GM12878 (cell line): Measurements from ENCODE around the gene BARD1. TPM values are rescaled to one million over a fixed set of nuclear protein-coding genes. Genes with fewer than 3 reads are reported as not detected.

Experiments used
- ATAC-seq: fragments of 200-7000 bp; cut with Tn5 transposase; 3 replicates; pipeline ENCODE4 v1.9.1; 2020; ENCODE audit warnings: mild to moderate bottlenecking, moderate library complexity
- BruUV-seq: library from RNA; stranded (reverse); fragments of 400-500 nt; replicated peaks from 2 replicates; lab custom pipeline; 2021; lab: Mats Ljungman, UMichigan
- CTCF ChIA-PET: fragments of 300-600 bp; sonication (Branson Sonifier 250); formaldehyde crosslinking; extraction: SDS; loops from one replicate; lab custom pipeline; 2021; ENCODE audit warnings: inconsistent platforms; lab: Yijun Ruan, JAX
- POLR2A ChIA-PET: fragments of 350-600 bp; formaldehyde crosslinking; extraction: SDS; loops from one replicate; lab custom pipeline; 2021; ENCODE audit warnings: inconsistent platforms; lab: Charles Lee
- RAD21 ChIA-PET: fragments of 300-600 bp; sonication (Branson Sonifier 250); formaldehyde crosslinking; loops from one replicate; lab custom pipeline; 2023; ENCODE audit warnings: antibody characterized with exemption; ENCODE audit not compliant: unreplicated experiment; lab: Charles Lee
- SMC1A ChIA-PET: fragments of 300-600 bp; sonication (Branson Sonifier 250); formaldehyde crosslinking; loops from one replicate; lab custom pipeline; 2023; ENCODE audit not compliant: unreplicated experiment, uncharacterized antibody; lab: Charles Lee
- DNase-seq: peaks from one replicate; pipeline ENCODE4 v3.0.0-alpha.2; 2011; ENCODE audit warnings: low read depth, low spot score
- FAIRE-seq: peaks from 3 replicates; lab custom pipeline; 2011; peaks lifted over from hg19 to GRCh38; lab: Jason Lieb, UNC
- H2AFZ ChIP-seq: 2 replicates; pipeline ENCODE4 v1.6.0; 2011; ENCODE audit warnings: low read depth, low read length, control low read depth; ENCODE audit not compliant: control insufficient read depth
- H3K27ac ChIP-seq: 2 replicates; pipeline ENCODE4 v1.5.1; 2011; ENCODE audit warnings: control low read depth; ENCODE audit not compliant: control insufficient read depth, insufficient read depth
- H3K27me3 ChIP-seq, 2 experiments: replicated peaks in 1 of 2; 2 replicates each; pipeline versions ENCODE4 v1.6.0 to v1.6.1; 2011; ENCODE audit warnings: low read length in 1 of 2; ENCODE audit not compliant: control insufficient read depth in 2 of 2, insufficient read depth in 2 of 2
- H3K36me3 ChIP-seq, 2 experiments: 2 replicates each; pipeline ENCODE4 v1.5.1; 2011; ENCODE audit warnings: low read length in 1 of 2; ENCODE audit not compliant: control insufficient read depth in 2 of 2, insufficient read depth in 2 of 2
- H3K4me1 ChIP-seq: 2 replicates; pipeline ENCODE4 v1.6.1; 2011; ENCODE audit warnings: mild to moderate bottlenecking, low read length, moderate library complexity, mixed read lengths; ENCODE audit not compliant: control insufficient read depth, insufficient read depth
- H3K4me2 ChIP-seq: 2 replicates; pipeline ENCODE4 v1.6.0; 2011; ENCODE audit warnings: control low read depth; ENCODE audit not compliant: control insufficient read depth, insufficient read depth
- H3K4me3 ChIP-seq: fragments of 200-600 bp; sonication (generic); 2 replicates; pipeline ENCODE4 v1.5.1; 2016
- H3K79me2 ChIP-seq: 2 replicates; pipeline ENCODE4 v1.6.0; 2011; ENCODE audit warnings: low read length; ENCODE audit not compliant: control insufficient read depth, insufficient read depth
- H3K9ac ChIP-seq: 2 replicates; pipeline ENCODE4 v1.8.0; 2011; ENCODE audit warnings: low read length, control low read depth, mixed read lengths; ENCODE audit not compliant: control insufficient read depth, insufficient read depth
- H3K9me3 ChIP-seq: replicated peaks from 3 replicates; pipeline ENCODE4 v1.5.1; 2011; ENCODE audit warnings: mild to moderate bottlenecking, low read length; ENCODE audit not compliant: control insufficient read depth, insufficient read depth
- H4K20me1 ChIP-seq: 2 replicates; pipeline ENCODE4 v1.6.0; 2011; ENCODE audit not compliant: control insufficient read depth, insufficient read depth
- IKZF1 ChIP-seq: fragments of 450-650 bp; conservative IDR thresholded peaks from 2 replicates; pipeline ENCODE4 v1.6.1; 2017; ENCODE audit warnings: antibody characterized with exemption, mild to moderate bottlenecking
- NFXL1 ChIP-seq: fragments of 450-650 bp; IDR thresholded peaks from 2 replicates; pipeline ENCODE4 v1.6.1; 2017; ENCODE audit warnings: antibody characterized with exemption, mild to moderate bottlenecking, borderline replicate concordance
- NFYA ChIP-seq: IDR thresholded peaks from 2 replicates; pipeline ENCODE4 v1.6.1; 2011; ENCODE audit warnings: low read depth, mild to moderate bottlenecking, low read length, improper control_type of control experiment, borderline replicate concordance
- RFX5 ChIP-seq: IDR thresholded peaks from 2 replicates; pipeline ENCODE4 v1.6.1; 2011; ENCODE audit warnings: low read depth, low read length, improper control_type of control experiment
- SMARCA5 ChIP-seq: fragments of 450-650 bp; IDR thresholded peaks from 2 replicates; pipeline ENCODE4 v1.6.1; 2017; ENCODE audit warnings: mild to moderate bottlenecking
- USF2 ChIP-seq: IDR thresholded peaks from 2 replicates; pipeline ENCODE4 v1.6.1; 2011; ENCODE audit warnings: low read depth, low read length, improper control_type of control experiment, borderline replicate concordance
- in situ Hi-C: fragments of 300-500 bp; cut with MboI; formaldehyde crosslinking; loops from 9 replicates; pipeline ENCODE4 v1.14.3; 2018; ENCODE audit warnings: mixed read lengths
- intact Hi-C: fragments of 100-400 bp; cut with micrococcal nuclease; formaldehyde crosslinking; loops from one replicate; pipeline ENCODE4 v1.14.2; 2022; ENCODE audit not compliant: unreplicated experiment
- polyA plus RNA-seq, 11 experiments: library from polyadenylated mRNA; depleted of rRNA in 4 of 11; unstranded in 6 of 11; stranded (reverse) in 5 of 11; fragments of >200 nt; fragmentation: Nextera tagmentation in 4 of 11; fragmentation: Illumina TruSeq in 1 of 11; extraction: Ambion mirVana in 4 of 11; extraction: Trizol in 1 of 11; gene quantifications; 1 replicate in 1 of 11; 2 replicates in 10 of 11; pipeline versions ENCODE4 v1.2.1 to v1.2.3, GENCODE V29; 2011 to 2016; ENCODE audit warnings: inconsistent platforms in 2 of 11, missing spikeins in 2 of 11, low read depth in 1 of 11
- total RNA-seq, 4 experiments: library from RNA; depleted of rRNA in 3 of 4; stranded (reverse); fragments of >200 nt in 3 of 4; fragmentation: Illumina TruSeq in 1 of 4; extraction: Trizol in 1 of 4; gene quantifications; 2 replicates each; pipeline versions ENCODE4 v1.2.1 to v1.2.3, GENCODE V29; 2013 to 2021

BARD1 gene
- total and polyA plus RNA-seq, 10 of the 15 experiments (the other 5 are each of a cell fraction or from before 2014, with no cell fraction given) = 15.3 to 45.7 (median 31.6) TPM

DNA sequence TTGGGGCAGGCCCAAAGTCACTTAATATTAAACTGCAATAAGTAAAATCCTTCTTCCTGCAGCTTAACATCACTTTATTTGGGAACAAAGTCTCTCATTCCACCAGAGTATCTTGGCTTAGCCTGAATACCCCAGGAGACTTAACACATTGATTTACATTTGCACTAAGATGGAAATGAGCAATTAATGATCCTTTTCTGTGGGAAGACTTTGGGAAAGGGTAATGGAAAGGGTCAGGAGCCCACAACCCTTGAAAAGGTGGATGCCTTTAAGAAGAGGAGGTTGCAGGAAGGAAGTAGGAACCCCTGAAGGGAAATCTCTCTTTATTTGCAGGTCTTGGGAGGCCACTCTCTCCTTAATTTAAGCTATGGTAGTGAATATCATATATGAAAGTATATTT is 28.0 kb upstream of the BARD1 start:
- CTCF ChIA-PET = no interaction called here
- no TSS peak for BruUV-seq
- DNase-seq (no peak), ATAC-seq (no peak), FAIRE-seq (no peak)
- H3K4me2 ChIP-seq = no peak overlapping the region
- RAD21 ChIA-PET = interaction anchor here (1.2 kb wide), 1 partner anchor 10 kb away, joined by 4 read pairs; no protein-coding TSS in a partner anchor
- intact Hi-C loops (no loop called here), in situ Hi-C loops (no loop called here)
- no peaks in the 10 kb centered on the region for H4K20me1 ChIP-seq
- POLR2A ChIA-PET = no interaction called here
- no peaks in the 10 kb centered on the region for H3K27me3 ChIP-seq
- peaks cover 4% of the 10 kb centered on the region; the same call in 2 of the 3 replicates for H3K9me3 ChIP-seq
- TF ChIP-seq RFX5 = no peak
- TF ChIP-seq NFYA = no peak
- TF ChIP-seq IKZF1 = no peak
- TF ChIP-seq NFXL1 = no peak
- TF ChIP-seq SMARCA5 = no peak
- no peak overlapping the region for H2AFZ ChIP-seq
- no peaks in the 10 kb centered on the region for H3K79me2 ChIP-seq
- H3K27ac ChIP-seq = no peak overlapping the region
- no peak overlapping the region for H3K9ac ChIP-seq
- H3K36me3 ChIP-seq = no peaks in the 10 kb centered on the region
- no peak overlapping the region for H3K4me3 ChIP-seq
- SMC1A ChIA-PET = no interaction called here
- peaks cover 3% of the 10 kb centered on the region; the same call in 1 of the 2 replicates for H3K4me1 ChIP-seq

DNA sequence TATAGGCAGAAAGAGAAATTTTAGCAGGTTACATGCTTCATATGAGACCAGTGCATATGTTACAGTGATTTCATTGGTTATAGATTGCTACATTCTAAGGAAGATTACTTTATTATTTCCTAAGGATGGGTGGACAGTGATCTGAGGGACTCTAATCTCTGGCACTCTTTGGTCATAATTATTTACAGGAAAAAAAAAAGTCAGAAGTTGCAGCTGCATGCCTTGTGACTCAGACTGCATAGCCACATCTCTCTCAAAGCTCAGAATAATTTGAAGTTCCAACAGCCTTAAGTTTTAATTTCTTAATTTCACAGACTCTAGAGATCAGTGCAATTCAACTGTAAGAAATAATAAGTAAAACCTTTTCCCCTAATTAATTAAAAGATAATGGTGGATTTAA is 27.1 kb upstream of the BARD1 start:
- intact Hi-C loops = no loop called here
- POLR2A ChIA-PET = no interaction called here
- no TSS peak for BruUV-seq

More for the DNA sequence above, 27.1 kb upstream of the BARD1 start:
- Histone ChIP-seq H3K36me3 (no peaks in the 10 kb centered on the region), H4K20me1 (no peaks in the 10 kb centered on the region), H3K9ac (no peak overlapping the region), H3K27me3 (no peaks in the 10 kb centered on the region), H3K4me2 (no peak overlapping the region), H3K9me3 (peaks cover 4% of the 10 kb centered on the region; the same call in 2 of the 3 replicates), H3K4me1 (peaks cover 3% of the 10 kb centered on the region; the same call in 1 of the 2 replicates), H2AFZ (no peak overlapping the region), H3K79me2 (no peaks in the 10 kb centered on the region), H3K27ac (no peak overlapping the region), H3K4me3 (no peak overlapping the region)
- no peak for TF ChIP-seq USF2
- ATAC-seq = no peak
- ChIA-PET SMC1A (no interaction called here), RAD21 (interaction anchor here (1.2 kb wide), 1 partner anchor 11 kb away, joined by 4 read pairs; no protein-coding TSS in a partner anchor), CTCF (no interaction called here)
- in situ Hi-C loops = no loop called here
- FAIRE-seq = no peak
- no peak for DNase-seq
